Measurements from ENCODE around the gene CRAMP1. TPM values are rescaled to one million over a fixed set of nuclear protein-coding genes. Genes with fewer than 3 reads are reported as not detected.

CRAMP1 gene
- total and polyA plus RNA-seq, 2 of the 8 experiments (the other 6 are each of a cell fraction or from before 2014, with no cell fraction given): 19.2 to 23.2 TPM

- no peak overlapping the region for H4K8ac ChIP-seq (ENCODE audit: extremely low read depth, insufficient read depth, low read length)
These were observed 68.9 kb downstream of the CRAMP1 start for GRCh38 chr16:1681032-1681431.

More at GRCh38 chr16:1681032-1681431, 68.9 kb downstream of the CRAMP1 start:
- H3K9me3 ChIP-seq (ENCODE audit: insufficient read depth in 2 of 2, low read depth in 1 of 2, low read length in 1 of 2): no peaks in the 10 kb centered on the region
- no peak overlapping the region for H2AK5ac ChIP-seq (ENCODE audit: low read depth, low read length)
- no peak overlapping the region for H3K18ac ChIP-seq (ENCODE audit: extremely low read depth, low read length)
- H3K23ac ChIP-seq (ENCODE audit: insufficient read length): no peak overlapping the region
- H4K5ac ChIP-seq (ENCODE audit: insufficient read length, low read depth, low read length): no peak overlapping the region
- no peak overlapping the region for H2BK15ac ChIP-seq (ENCODE audit: low read length)
- H3K27ac ChIP-seq (ENCODE audit: low read depth, low read length): no peak overlapping the region
- no peak overlapping the region for H2AFZ ChIP-seq (ENCODE audit: low read length)
- no peak overlapping the region for H3K4ac ChIP-seq (replicated peaks; ENCODE audit: insufficient read length, low read depth, low read length)
- no peak overlapping the region for H3K14ac ChIP-seq (ENCODE audit: insufficient read length)
- DNase-seq (ENCODE audit: low read depth in 1 of 2, low spot score in 2 of 2) (no peak), FAIRE-seq (no peak)
- no peak overlapping the region for H4K91ac ChIP-seq (replicated peaks; ENCODE audit: insufficient read length, low read length)
- peaks cover 7% of the 10 kb centered on the region for H3K79me1 ChIP-seq (ENCODE audit: low read depth, low read length)
- H2BK120ac ChIP-seq (replicated peaks; ENCODE audit: low read depth, low read length): no peak overlapping the region
- H3K9ac ChIP-seq (replicated peaks in 1 of 4; ENCODE audit: extremely low read depth in 1 of 4, low read depth in 3 of 4, low read length in 3 of 4): no peak overlapping the region; a peak in 3 of 7 replicates
- peak overlapping the region in 1 of 2 experiments; percentile 89; a peak in 1 of 4 replicates for H3K4me2 ChIP-seq (ENCODE audit: insufficient read depth in 1 of 2, low read depth in 2 of 2, low read length in 2 of 2)
- H3K23me2 ChIP-seq (ENCODE audit: low read depth, low read length): peaks cover 8% of the 10 kb centered on the region
- no peak for TF ChIP-seq NANOG (IDR thresholded peaks at IDR 0.05; ENCODE audit: insufficient read depth, low read depth, low read length, poor library complexity, severe bottlenecking)
- no peak for TF ChIP-seq E2F6 (IDR thresholded peaks at IDR 0.05)
- no peak for TF ChIP-seq RAD21 (IDR thresholded peaks at IDR 0.05 in 1 of 2, conservative IDR thresholded peaks at IDR 0.05 in 1 of 2; ENCODE audit: low read depth in 2 of 2, low read length in 2 of 2)
- TF ChIP-seq EZH2 (IDR thresholded peaks at IDR 0.05; ENCODE audit: low read depth, low read length, severe bottlenecking): no peak
- TF ChIP-seq TCF12 (IDR thresholded peaks at IDR 0.05; ENCODE audit: low read depth, low read length): no peak
- peaks cover 7 to 24% (median 15%) of the 10 kb centered on the region in 4 experiments for H3K36me3 ChIP-seq (ENCODE audit: control insufficient read depth in 2 of 4, insufficient read depth in 4 of 4, low read length in 3 of 4)
- peaks cover 13 to 27% of the 10 kb centered on the region in 2 experiments for H4K20me1 ChIP-seq (replicated peaks in 1 of 2; ENCODE audit: control insufficient read depth in 1 of 2, insufficient read depth in 2 of 2, low read length in 2 of 2)
- no peak overlapping the region for H3K4me3 ChIP-seq (ENCODE audit: extremely low read depth in 1 of 4, insufficient read depth in 2 of 4, low read depth in 3 of 4, low read length in 4 of 4)
- peaks cover 47 to 77% of the 10 kb centered on the region in 2 experiments for H3K79me2 ChIP-seq (ENCODE audit: control insufficient read depth in 1 of 2, insufficient read depth in 2 of 2, low read length in 2 of 2)
- no peak overlapping the region; the same call in 1 of the 2 replicates for H2BK5ac ChIP-seq (ENCODE audit: low read depth, low read length)
- ChIA-PET CTCF (ENCODE audit: partially characterized antibody) (interaction anchor here (2.4 to 2.5 kb wide), 2 partner anchors 25 to 42 kb away, joined by 6 to 11 read pairs; partner anchors contain the start of gene MAPK8IP3), POLR2A (ENCODE audit: partially characterized antibody) (interaction anchor here (1.1 to 2.9 kb wide), 9 partner anchors 9 to 79 kb away, joined by 3 to 16 read pairs (median 3); partner anchors contain the start of gene MAPK8IP3)
- H3K56ac ChIP-seq (replicated peaks; ENCODE audit: insufficient read length, low read depth, low read length): no peak overlapping the region
- peaks cover 0 to 10% (median 2%) of the 10 kb centered on the region in 4 experiments; a peak in 4 of 7 replicates for H3K4me1 ChIP-seq (replicated peaks in 1 of 4; ENCODE audit: control insufficient read depth in 3 of 4, insufficient read depth in 4 of 4, low read length in 3 of 4)
- no peaks in the 10 kb centered on the region for H3K27me3 ChIP-seq (replicated peaks in 1 of 4; ENCODE audit: control insufficient read depth in 3 of 4, extremely low read depth in 1 of 4, insufficient read depth in 3 of 4, low read length in 3 of 4)
- no peak overlapping the region for H2BK20ac ChIP-seq (ENCODE audit: low read length)
- WGBS, 2 experiments (ENCODE audit: extremely low coverage in 1 of 2, insufficient coverage in 1 of 2, insufficient read length in 1 of 2, insufficient replicate concordance in 2 of 2, low coverage in 1 of 2, low lambda C conversion rate in 2 of 2, missing lambda C conversion rate in 1 of 2): 87% methylated on average over 10 of the region's 10 CpGs; no CpG with 5 or more reads in 1 of the 2 experiments
- no peak overlapping the region for H2BK12ac ChIP-seq (ENCODE audit: low read depth, low read length)
